Gastroesophageal sphincter (tissue), 4 donors: Measurements from ENCODE around the gene SLCO1B1. TPM values are rescaled to one million over a fixed set of nuclear protein-coding genes. Genes with fewer than 3 reads are reported as not detected.

Experiments
- ATAC-seq: fragments of 150-250 bp; one replicate; pipeline ENCODE4 v1.9.1; 2016; ENCODE audit warnings: mild to moderate bottlenecking, moderate library complexity
- H3K27ac ChIP-seq, 4 donors: fragments of 200-600 bp; sonication (generic) in 3 of 4; 1 replicate in 3 of 4; 2 replicates in 1 of 4; pipeline ENCODE4 v1.5.1; 2016 to 2019
- H3K27me3 ChIP-seq: fragments of 200-600 bp; sonication (generic); one replicate; pipeline ENCODE4 v1.5.1; 2019
- H3K36me3 ChIP-seq, 2 donors: fragments of 200-600 bp; sonication (generic); one replicate each; pipeline ENCODE4 v1.5.1; 2019; ENCODE audit warnings: control low read depth in 1 of 2
- H3K4me1 ChIP-seq, 3 donors: fragments of 200-600 bp; sonication (generic); 1 replicate in 2 of 3; 2 replicates in 1 of 3; pipeline ENCODE4 v1.5.1; 2016 to 2019; ENCODE audit warnings: control low read depth in 2 of 3
- H3K4me3 ChIP-seq, 2 donors: fragments of 200-600 bp; sonication (generic); one replicate each; pipeline ENCODE4 v1.5.1; 2019; ENCODE audit warnings: mild to moderate bottlenecking in 1 of 2, moderate library complexity in 1 of 2
- H3K9me3 ChIP-seq, 3 donors: fragments of 200-600 bp; sonication (generic); one replicate each; pipeline ENCODE4 v1.5.1; 2017 to 2019; ENCODE audit warnings: control low read depth in 2 of 3
- EP300 ChIP-seq: sonication (generic); formaldehyde crosslinking; IDR thresholded peaks from one replicate; pipeline ENCODE4 v1.6.1; 2017; ENCODE audit warnings: antibody characterized with exemption, mild to moderate bottlenecking
- POLR2A ChIP-seq, 2 donors: fragments of 450-650 bp; IDR thresholded peaks; one replicate each; pipeline ENCODE4 v1.6.1; 2017; ENCODE audit warnings: antibody characterized with exemption in 2 of 2, mild to moderate bottlenecking in 2 of 2, moderate library complexity in 1 of 2
- POLR2AphosphoS5 ChIP-seq: sonication (generic); formaldehyde crosslinking; IDR thresholded peaks from one replicate; pipeline ENCODE4 v1.6.1; 2017; ENCODE audit warnings: antibody characterized with exemption
- WGBS, 2 donors: methylation state at CpG; one replicate each; pipeline ENCODE4 v1.1.5; 2018; ENCODE audit warnings: low coverage in 1 of 2; 5-methylcytosine and 5-hydroxymethylcytosine counted together
- total RNA-seq, 4 donors: library from RNA; depleted of rRNA; stranded (reverse); fragments of >200 nt; gene quantifications; one replicate each; pipeline ENCODE4 v1.1.0, GENCODE V29; 2016
- TF ChIP-seq, protein P1 (sequence below), 4 experiments: fragments of 200-600 bp in 2 of 4; fragments of 450-650 bp in 2 of 4; sonication (generic) in 1 of 4; IDR thresholded peaks; one replicate each; pipeline ENCODE4 v1.5.1; 2017 to 2019; ENCODE audit warnings: antibody characterized with exemption in 4 of 4, mild to moderate bottlenecking in 2 of 4, moderate library complexity in 2 of 4

Gene SLCO1B1
- total RNA-seq, 4 donors from 2014 or later: not detected

DNA sequence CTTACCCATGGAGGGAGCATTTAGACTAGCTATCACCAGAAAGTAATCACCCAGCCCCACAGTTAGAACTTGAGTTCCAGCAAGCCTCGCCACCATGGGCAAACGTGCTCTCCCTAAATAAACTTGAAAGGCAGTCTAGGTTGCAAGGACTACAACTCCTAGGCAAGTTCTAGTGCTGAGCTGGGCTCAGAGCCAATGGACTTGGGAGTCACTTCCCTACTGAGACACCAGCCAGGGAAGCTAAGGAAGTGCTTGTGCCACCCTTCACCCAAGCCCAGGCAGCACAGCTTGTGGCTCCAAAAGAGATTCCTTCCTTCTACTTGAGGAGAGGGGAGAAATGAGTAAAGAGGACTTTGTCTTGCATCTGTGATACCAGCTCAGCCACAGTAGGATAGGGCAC, 145.8 kb downstream of the SLCO1B1 start:
- peaks cover 5% of the 10 kb centered on the region for H3K27me3 ChIP-seq
- TF ChIP-seq EP300 (no peak), POLR2A (IDR thresholded peaks at IDR 0.05) (no peak), POLR2AphosphoS5 (no peak)
- TF ChIP-seq, protein P1, sequence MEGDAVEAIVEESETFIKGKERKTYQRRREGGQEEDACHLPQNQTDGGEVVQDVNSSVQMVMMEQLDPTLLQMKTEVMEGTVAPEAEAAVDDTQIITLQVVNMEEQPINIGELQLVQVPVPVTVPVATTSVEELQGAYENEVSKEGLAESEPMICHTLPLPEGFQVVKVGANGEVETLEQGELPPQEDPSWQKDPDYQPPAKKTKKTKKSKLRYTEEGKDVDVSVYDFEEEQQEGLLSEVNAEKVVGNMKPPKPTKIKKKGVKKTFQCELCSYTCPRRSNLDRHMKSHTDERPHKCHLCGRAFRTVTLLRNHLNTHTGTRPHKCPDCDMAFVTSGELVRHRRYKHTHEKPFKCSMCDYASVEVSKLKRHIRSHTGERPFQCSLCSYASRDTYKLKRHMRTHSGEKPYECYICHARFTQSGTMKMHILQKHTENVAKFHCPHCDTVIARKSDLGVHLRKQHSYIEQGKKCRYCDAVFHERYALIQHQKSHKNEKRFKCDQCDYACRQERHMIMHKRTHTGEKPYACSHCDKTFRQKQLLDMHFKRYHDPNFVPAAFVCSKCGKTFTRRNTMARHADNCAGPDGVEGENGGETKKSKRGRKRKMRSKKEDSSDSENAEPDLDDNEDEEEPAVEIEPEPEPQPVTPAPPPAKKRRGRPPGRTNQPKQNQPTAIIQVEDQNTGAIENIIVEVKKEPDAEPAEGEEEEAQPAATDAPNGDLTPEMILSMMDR (IDR thresholded peaks at IDR 0.05): no peak
- 82% methylated on average over 2 of the region's 2 CpGs; no CpG with 5 or more reads in 1 of the 2 donors for WGBS, 2 donors
- no peaks in the 10 kb centered on the region for H3K4me1 ChIP-seq
- no peaks in the 10 kb centered on the region for H3K36me3 ChIP-seq
- no peak for ATAC-seq
- no peak overlapping the region for H3K27ac ChIP-seq
- H3K9me3 ChIP-seq: no peaks in the 10 kb centered on the region
- H3K4me3 ChIP-seq: no peak overlapping the region

Other genes with a start within 250 kb of the SLCO1B1 start
- under 1 TPM in 1 of 4 donors, not detected in 3; 0.04 TPM for gene SLCO1A2, start 203.7 kb downstream of the SLCO1B1 start, total RNA-seq
- not detected for gene IAPP, start 241.7 kb downstream of the SLCO1B1 start, total RNA-seq